ENCODE measurements around the gene UGT2A3.
A peak's percentile ranks its signal among the peaks of the same experiment; 100 is the strongest.
"Not testable (repeated sequence)": the region's sequence is repeated elsewhere in the genome, so short reads cannot be mapped to it uniquely, and the experiment has no call there.

Gene UGT2A3

DNA sequence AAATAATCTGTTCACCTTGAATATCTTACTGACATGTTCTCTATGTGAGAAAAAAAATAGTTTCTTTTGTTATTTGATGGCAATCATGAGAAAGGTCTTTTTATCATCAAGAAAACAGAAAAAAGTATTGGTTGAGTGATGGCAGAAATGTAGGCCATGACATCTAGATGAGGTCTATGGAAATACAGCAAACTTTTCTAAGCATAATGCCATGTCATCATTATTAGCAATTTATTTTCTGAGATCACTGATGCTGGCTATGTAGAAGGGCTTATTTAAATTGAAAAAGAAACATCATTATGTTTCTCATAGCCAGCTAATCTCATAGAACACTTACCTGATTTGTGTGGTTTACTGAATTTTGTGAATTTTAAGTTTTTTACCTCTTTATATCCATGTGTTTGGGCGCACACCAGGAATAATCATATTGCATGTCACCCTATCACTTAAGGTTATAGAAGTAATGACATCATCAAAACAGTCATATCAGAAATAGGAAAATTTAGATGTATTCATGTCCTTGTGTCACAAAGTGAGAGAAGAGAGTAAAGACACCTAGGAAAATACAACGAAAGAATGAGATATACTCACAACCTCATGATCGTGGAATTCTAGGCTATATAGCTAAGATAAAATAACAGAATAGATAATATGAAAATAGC is 22.4 kb downstream of the UGT2A3 start:
- no peak overlapping the region for H3K9ac ChIP-seq (ENCODE audit: insufficient read length)
- TF ChIP-seq FOXP2 (optimal IDR thresholded peaks at IDR 0.05; ENCODE audit: control extremely low read depth, extremely low read length, insufficient read depth) (no peak), EZH2 (IDR thresholded peaks at IDR 0.05) (no peak), POLR2AphosphoS5 (IDR thresholded peaks at IDR 0.05; ENCODE audit: borderline replicate concordance, low read depth, low read length) (no peak)
- DNase-seq (ENCODE audit: low read depth, low spot score): no peak
- no peak overlapping the region for H3K4me3 ChIP-seq
- H3K27ac ChIP-seq: no peak overlapping the region
- no peaks in the 10 kb centered on the region for H3K36me3 ChIP-seq (ENCODE audit: insufficient read depth, low read length)
- H3K9me3 ChIP-seq (ENCODE audit: low read depth, low read length): peaks cover 9% of the 10 kb centered on the region; the same call in 1 of the 2 replicates

- H3K9ac ChIP-seq (ENCODE audit: insufficient read length): no peak overlapping the region
- H3K9me3 ChIP-seq (ENCODE audit: low read depth, low read length): peaks cover 9% of the 10 kb centered on the region; the same call in 1 of the 2 replicates
- DNase-seq (ENCODE audit: low read depth, low spot score): peak; percentile 98
- TF ChIP-seq FOXP2 (optimal IDR thresholded peaks at IDR 0.05; ENCODE audit: control extremely low read depth, extremely low read length, insufficient read depth) (peak; percentile 51), POLR2AphosphoS5 (IDR thresholded peaks at IDR 0.05; ENCODE audit: borderline replicate concordance, low read depth, low read length) (peak; percentile 73; the same call in 1 of the 2 replicates), EZH2 (IDR thresholded peaks at IDR 0.05) (no peak)
- H3K36me3 ChIP-seq (ENCODE audit: insufficient read depth, low read length): no peaks in the 10 kb centered on the region
- H3K4me3 ChIP-seq: peak overlapping the region; percentile 69
- H3K27ac ChIP-seq: peak overlapping the region; percentile 91
Measured at GRCh38 chr4:68927165-68927564, 24.4 kb downstream of the UGT2A3 start.

GRCh38 chr4:68922202-68922601 is 29.4 kb downstream of the UGT2A3 start:
- DNase-seq (ENCODE audit: low read depth, low spot score); H3K9ac ChIP-seq (ENCODE audit: insufficient read length): not testable (repeated sequence)

GRCh38 chr4:68921051-68921450 is 30.6 kb downstream of the UGT2A3 start:
- no peak for TF ChIP-seq POLR2AphosphoS5 (IDR thresholded peaks at IDR 0.05; ENCODE audit: borderline replicate concordance, low read depth, low read length)
- no peak for TF ChIP-seq EZH2 (IDR thresholded peaks at IDR 0.05)
- no peak for TF ChIP-seq FOXP2 (optimal IDR thresholded peaks at IDR 0.05; ENCODE audit: control extremely low read depth, extremely low read length, insufficient read depth)
- no peak overlapping the region for H3K4me3 ChIP-seq
- no peak overlapping the region for H3K27ac ChIP-seq
- H3K36me3 ChIP-seq (ENCODE audit: insufficient read depth, low read length): no peaks in the 10 kb centered on the region
- H3K9me3 ChIP-seq (ENCODE audit: low read depth, low read length): 0 out of 2 replicates have a peak, but pooled peaks cover 7% of the 10 kb centered on the region
- no peak for DNase-seq (ENCODE audit: low read depth, low spot score)
- H3K9ac ChIP-seq (ENCODE audit: insufficient read length): no peak overlapping the region

More at GRCh38 chr4:68922202-68922601, 29.4 kb downstream of the UGT2A3 start:
- H3K4me3 ChIP-seq; H3K27ac ChIP-seq; H3K36me3 ChIP-seq (ENCODE audit: insufficient read depth, low read length); H3K9me3 ChIP-seq (ENCODE audit: low read depth, low read length): not testable (repeated sequence)

- no peaks in the 10 kb centered on the region for H3K9me3 ChIP-seq (ENCODE audit: low read depth, low read length)
- DNase-seq (ENCODE audit: low read depth, low spot score): no peak
- no peaks in the 10 kb centered on the region for H3K36me3 ChIP-seq (ENCODE audit: insufficient read depth, low read length)
- no peak for TF ChIP-seq EZH2 (IDR thresholded peaks at IDR 0.05)
- no peak for TF ChIP-seq POLR2AphosphoS5 (IDR thresholded peaks at IDR 0.05; ENCODE audit: borderline replicate concordance, low read depth, low read length)
- no peak for TF ChIP-seq FOXP2 (optimal IDR thresholded peaks at IDR 0.05; ENCODE audit: control extremely low read depth, extremely low read length, insufficient read depth)
- no peak overlapping the region for H3K9ac ChIP-seq (ENCODE audit: insufficient read length)
- H3K27ac ChIP-seq: no peak overlapping the region
- H3K4me3 ChIP-seq: no peak overlapping the region
Measured at GRCh38 chr4:68917016-68917415, 34.6 kb downstream of the UGT2A3 start.

- Histone ChIP-seq H3K4me3 (no peak overlapping the region), H3K9me3 (ENCODE audit: low read depth, low read length) (no peaks in the 10 kb centered on the region), H3K36me3 (ENCODE audit: insufficient read depth, low read length) (no peaks in the 10 kb centered on the region), H3K9ac (ENCODE audit: insufficient read length) (no peak overlapping the region), H3K27ac (no peak overlapping the region)
- no peak for DNase-seq (ENCODE audit: low read depth, low spot score)
- TF ChIP-seq FOXP2 (optimal IDR thresholded peaks at IDR 0.05; ENCODE audit: control extremely low read depth, extremely low read length, insufficient read depth): no peak
- no peak for TF ChIP-seq POLR2AphosphoS5 (IDR thresholded peaks at IDR 0.05; ENCODE audit: borderline replicate concordance, low read depth, low read length)
- TF ChIP-seq EZH2 (IDR thresholded peaks at IDR 0.05): no peak
Measured at GRCh38 chr4:68912807-68913206, 38.8 kb downstream of the UGT2A3 start.

DNA sequence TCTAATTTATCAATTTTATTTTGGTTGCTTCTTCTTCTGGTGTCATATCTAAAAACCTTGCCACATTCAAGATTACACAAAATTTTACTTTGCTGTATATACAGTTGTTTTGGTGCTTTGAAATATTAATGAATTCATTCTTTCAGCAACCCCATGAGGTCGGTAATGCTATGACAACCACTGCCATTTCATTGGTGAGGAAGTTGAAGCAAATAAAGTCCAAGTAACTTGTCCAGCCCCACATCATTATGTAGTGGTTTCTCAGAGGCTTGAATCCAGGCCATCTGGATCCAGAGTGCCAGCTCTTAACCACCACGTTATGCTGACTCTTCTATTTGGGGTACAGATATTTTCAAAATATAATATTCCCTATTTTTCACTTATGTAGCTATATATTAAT is 42.2 kb downstream of the UGT2A3 start:
- DNase-seq (ENCODE audit: low read depth, low spot score): no peak
- Histone ChIP-seq H3K9ac (ENCODE audit: insufficient read length) (no peak overlapping the region), H3K4me3 (no peak overlapping the region), H3K27ac (no peak overlapping the region), H3K36me3 (ENCODE audit: insufficient read depth, low read length) (no peaks in the 10 kb centered on the region), H3K9me3 (ENCODE audit: low read depth, low read length) (no peaks in the 10 kb centered on the region)
- TF ChIP-seq FOXP2 (optimal IDR thresholded peaks at IDR 0.05; ENCODE audit: control extremely low read depth, extremely low read length, insufficient read depth) (no peak), POLR2AphosphoS5 (IDR thresholded peaks at IDR 0.05; ENCODE audit: borderline replicate concordance, low read depth, low read length) (no peak), EZH2 (IDR thresholded peaks at IDR 0.05) (no peak)

- Histone ChIP-seq H3K4me3 (no peak overlapping the region), H3K9me3 (ENCODE audit: low read depth, low read length) (no peaks in the 10 kb centered on the region), H3K27ac (no peak overlapping the region), H3K36me3 (ENCODE audit: insufficient read depth, low read length) (no peaks in the 10 kb centered on the region), H3K9ac (ENCODE audit: insufficient read length) (no peak overlapping the region)
- DNase-seq (ENCODE audit: low read depth, low spot score): no peak
- TF ChIP-seq POLR2AphosphoS5 (IDR thresholded peaks at IDR 0.05; ENCODE audit: borderline replicate concordance, low read depth, low read length): no peak
- TF ChIP-seq FOXP2 (optimal IDR thresholded peaks at IDR 0.05; ENCODE audit: control extremely low read depth, extremely low read length, insufficient read depth): no peak
- no peak for TF ChIP-seq EZH2 (IDR thresholded peaks at IDR 0.05)
Measured at GRCh38 chr4:68907788-68908700, 43.6 kb downstream of the UGT2A3 start.
